ENCODE data around the gene ANO7.

- TF ChIP-seq POLR2AphosphoS5 (IDR thresholded peaks at IDR 0.05; ENCODE audit: low read depth, low read length), result no peak
- no peak for TF ChIP-seq REST (IDR thresholded peaks at IDR 0.05; ENCODE audit: insufficient read depth in 1 of 2, low read depth in 2 of 2, low read length in 2 of 2)
Measured at GRCh38 chr2:241213567-241213966, 25.1 kb downstream of the ANO7 start.
